Measurements from ENCODE around the gene REV3L. TPM values are rescaled to one million over a fixed set of nuclear protein-coding genes. Genes with fewer than 3 reads are reported as not detected.
"Not testable (repeated sequence)": the region's sequence is repeated elsewhere in the genome, so short reads cannot be mapped to it uniquely, and the experiment has no call there.

The REV3L gene
- polyA plus RNA-seq, 3 donors from 2014 or later, result 0.75 to 18.3 (median 9.0) TPM

DNA sequence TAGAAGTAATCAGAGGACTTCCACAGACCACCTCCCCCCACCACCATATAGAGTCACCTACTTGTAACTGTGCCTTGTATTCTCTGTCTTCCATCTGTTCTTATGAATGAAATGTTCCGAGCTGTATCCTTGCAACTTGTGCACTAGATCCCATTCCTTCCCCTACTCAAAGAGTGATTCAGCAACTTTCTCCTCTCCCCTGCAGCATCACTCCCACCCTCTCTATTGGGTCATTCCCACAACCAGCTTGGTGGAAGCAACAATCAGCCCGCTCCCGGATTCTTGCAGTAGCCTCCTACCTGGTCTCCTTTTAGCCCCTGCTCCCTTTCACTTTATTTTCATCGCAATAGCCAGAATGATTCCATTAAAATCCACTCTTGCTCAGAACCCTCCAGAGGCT is 34.9 kb upstream of the REV3L start:
- H3K9me3 Mint-ChIP-seq, result no peaks in the 10 kb centered on the region
- H3K36me3 Mint-ChIP-seq, result peaks cover 0 to 7% (median 0%) of the 10 kb centered on the region in 3 donors
- no peak for DNase-seq
- H3K27me3 Mint-ChIP-seq (ENCODE audit: low read depth in 3 of 3), result no peaks in the 10 kb centered on the region
- H3K4me1 Mint-ChIP-seq, result peaks cover 11 to 17% of the 10 kb centered on the region in 2 donors
- H3K27ac Mint-ChIP-seq, result no peak overlapping the region
- H3K4me3 Mint-ChIP-seq, result no peak overlapping the region

DNA sequence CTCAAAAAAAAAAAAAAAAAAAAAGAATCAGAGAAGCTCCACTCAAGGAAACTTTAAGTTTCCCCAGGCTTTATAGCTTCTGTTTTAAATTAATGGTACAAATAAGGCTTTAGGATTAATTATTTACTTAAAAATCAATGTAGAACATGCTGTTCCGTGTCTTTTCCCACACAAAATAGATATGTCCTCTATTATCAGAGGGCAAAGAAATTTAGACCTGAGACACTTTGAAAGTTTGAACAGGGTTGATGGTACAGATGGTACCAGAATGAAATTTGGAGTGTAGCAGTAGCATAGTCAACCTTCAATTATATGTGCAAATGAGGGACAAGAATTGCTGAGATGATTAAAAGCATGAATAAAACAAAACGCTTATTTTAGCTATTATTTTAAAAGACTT is 32.2 kb upstream of the REV3L start:
- no peak for DNase-seq
- H3K4me1 Mint-ChIP-seq, result no peaks in the 10 kb centered on the region
- H3K27ac Mint-ChIP-seq, result no peak overlapping the region
- H3K27me3 Mint-ChIP-seq (ENCODE audit: low read depth in 3 of 3), result no peaks in the 10 kb centered on the region
- H3K4me3 Mint-ChIP-seq, result no peak overlapping the region
- peaks cover 0 to 11% (median 0%) of the 10 kb centered on the region in 3 donors for H3K36me3 Mint-ChIP-seq
- no peaks in the 10 kb centered on the region for H3K9me3 Mint-ChIP-seq

DNA sequence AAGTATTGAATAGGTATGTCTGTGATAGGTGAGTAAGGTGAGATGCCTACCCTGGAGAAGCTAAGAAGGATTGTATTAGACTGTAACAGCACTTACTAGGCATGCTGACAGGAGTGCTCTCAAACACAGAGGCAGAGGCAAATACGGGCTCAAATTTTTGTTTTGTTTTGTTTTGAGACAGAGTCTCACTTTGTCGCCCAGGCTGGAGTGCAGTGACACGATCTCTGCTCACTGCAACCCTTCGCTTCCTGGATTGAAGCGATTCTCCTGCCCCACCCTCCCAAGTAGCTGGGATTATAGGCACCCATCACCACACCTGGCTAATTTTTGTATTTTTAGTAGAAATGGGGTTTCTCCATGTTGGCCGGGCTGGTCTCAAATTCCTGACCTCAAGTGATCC is 31.5 kb upstream of the REV3L start:
- not testable (repeated sequence) for H3K9me3 Mint-ChIP-seq; H3K36me3 Mint-ChIP-seq; H3K27ac Mint-ChIP-seq; H3K4me3 Mint-ChIP-seq; H3K27me3 Mint-ChIP-seq (ENCODE audit: low read depth in 3 of 3); DNase-seq; H3K4me1 Mint-ChIP-seq

DNA sequence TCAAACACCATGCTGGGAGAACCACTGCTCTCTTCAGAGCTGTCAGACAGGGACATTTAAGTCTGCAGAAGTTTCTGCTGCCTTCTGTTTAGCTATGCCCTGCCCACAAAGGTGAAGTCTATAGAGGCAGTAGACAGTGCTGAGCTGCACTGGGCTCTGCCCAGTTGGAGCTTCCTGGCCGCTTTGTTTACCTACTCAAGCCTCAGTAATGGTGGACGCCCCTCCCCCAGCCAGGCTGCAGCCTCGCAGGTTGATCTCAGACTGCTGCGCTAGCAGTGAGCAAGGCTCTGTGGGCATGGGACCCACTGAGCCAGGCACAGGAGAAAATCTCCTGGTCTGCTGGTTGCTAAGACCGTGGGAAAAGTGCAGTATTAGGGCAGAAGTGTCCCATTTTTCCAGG is 24.2 kb upstream of the REV3L start:
- not testable (repeated sequence) for H3K27ac Mint-ChIP-seq; DNase-seq; H3K4me1 Mint-ChIP-seq; H3K9me3 Mint-ChIP-seq; H3K27me3 Mint-ChIP-seq (ENCODE audit: low read depth in 3 of 3); H3K4me3 Mint-ChIP-seq
- H3K36me3 Mint-ChIP-seq, result peaks cover 0 to 12% (median 0%) of the 10 kb centered on the region in 3 donors

DNA sequence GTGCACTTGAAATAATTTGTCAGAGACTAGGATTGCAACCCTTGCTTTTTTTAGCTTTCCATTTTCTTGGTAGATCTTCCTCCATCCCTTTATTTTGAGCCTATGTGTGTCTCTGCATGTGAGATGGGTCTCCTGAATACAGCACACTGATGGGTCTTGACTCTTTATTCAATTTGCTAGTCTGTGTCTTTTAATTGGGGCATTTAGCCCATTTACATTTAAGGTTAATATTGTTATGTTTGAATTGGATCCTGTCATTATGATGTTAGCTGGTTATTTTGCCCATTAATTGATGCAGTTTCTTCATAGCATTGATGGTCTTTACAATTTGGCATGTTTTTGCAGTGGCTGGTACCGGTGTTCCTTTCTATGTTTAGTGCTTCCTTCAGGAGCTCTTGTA is 22.5 kb upstream of the REV3L start:
- not testable (repeated sequence) for H3K4me3 Mint-ChIP-seq; H3K27ac Mint-ChIP-seq; DNase-seq; H3K27me3 Mint-ChIP-seq (ENCODE audit: low read depth in 3 of 3); H3K9me3 Mint-ChIP-seq; H3K36me3 Mint-ChIP-seq; H3K4me1 Mint-ChIP-seq

DNA sequence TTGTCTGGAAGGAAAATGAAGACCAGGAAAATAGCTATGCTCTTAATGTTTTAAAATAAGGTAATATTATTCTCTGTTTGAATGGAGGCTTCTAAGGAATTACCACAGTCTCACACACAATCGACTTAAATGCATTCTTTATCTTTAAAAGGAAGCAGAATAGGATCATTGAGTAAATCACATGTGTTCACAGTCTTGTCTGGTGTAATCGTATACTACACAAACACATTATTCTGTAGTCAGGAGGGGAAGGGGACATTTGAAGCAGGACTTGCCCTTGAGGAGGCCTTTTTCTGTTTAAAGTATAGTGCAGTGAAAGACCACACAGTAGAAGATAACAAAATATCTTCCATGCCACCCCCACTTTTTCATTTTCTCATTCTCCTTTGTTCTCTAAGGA is 20.6 kb upstream of the REV3L start:
- Mint-ChIP-seq H3K4me3 (no peak overlapping the region), H3K4me1 (no peaks in the 10 kb centered on the region), H3K9me3 (no peaks in the 10 kb centered on the region), H3K36me3 (peaks cover 0 to 15% (median 0%) of the 10 kb centered on the region in 3 donors), H3K27ac (peak overlapping the region in 1 of 6 donors; percentile 28), H3K27me3 (ENCODE audit: low read depth in 3 of 3) (peaks cover 0 to 2% (median 2%) of the 10 kb centered on the region in 3 donors)
- DNase-seq, result no peak

DNA sequence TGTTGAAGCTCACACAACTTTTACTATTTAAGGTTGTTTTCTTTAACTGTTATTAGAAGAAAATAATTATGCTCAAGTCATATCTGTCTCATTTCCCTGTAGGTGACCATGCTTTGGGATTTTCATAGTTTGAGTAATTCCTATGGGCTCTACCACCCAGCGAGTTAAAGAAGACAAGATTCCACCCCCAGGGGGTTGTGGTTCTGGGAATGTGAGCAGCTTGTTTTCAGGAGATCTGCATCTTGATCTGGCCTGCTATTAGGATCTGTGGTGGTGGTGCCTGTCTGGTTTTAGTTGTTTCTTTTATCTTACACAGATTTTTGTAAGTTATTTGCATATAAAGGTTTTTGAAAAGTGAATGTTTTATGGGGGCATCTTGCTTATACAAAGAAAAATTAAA is 20.2 kb upstream of the REV3L start:
- Mint-ChIP-seq H3K4me3 (no peak overlapping the region), H3K27me3 (ENCODE audit: low read depth in 3 of 3) (peaks cover 0 to 2% (median 2%) of the 10 kb centered on the region in 3 donors), H3K9me3 (no peaks in the 10 kb centered on the region), H3K4me1 (no peaks in the 10 kb centered on the region), H3K27ac (no peak overlapping the region), H3K36me3 (peaks cover 0 to 15% (median 0%) of the 10 kb centered on the region in 3 donors)
- DNase-seq, result no peak

DNA sequence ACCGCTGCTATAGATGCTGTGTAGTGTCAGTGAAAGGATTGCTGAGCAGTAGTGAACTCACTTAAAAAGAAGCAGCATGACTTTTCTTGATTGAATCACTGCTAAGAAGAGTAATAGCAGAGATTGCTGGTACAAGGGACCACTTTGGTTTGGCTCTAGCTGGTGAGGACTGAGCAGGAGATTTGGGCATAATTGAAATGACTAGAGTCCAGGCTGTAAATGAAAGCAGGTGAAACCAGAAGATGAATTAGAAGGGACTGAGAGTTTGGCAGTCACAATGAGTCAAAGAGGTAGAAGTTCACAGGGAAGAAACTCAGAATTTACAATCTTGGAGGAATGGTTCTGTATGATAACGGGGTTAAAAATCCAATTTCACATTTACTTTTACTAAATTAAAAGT is 19.1 kb upstream of the REV3L start:
- H3K27me3 Mint-ChIP-seq (ENCODE audit: low read depth in 3 of 3), result peaks cover 0 to 2% (median 2%) of the 10 kb centered on the region in 3 donors
- no peak overlapping the region for H3K4me3 Mint-ChIP-seq
- peaks cover 0 to 11% (median 0%) of the 10 kb centered on the region in 3 donors for H3K36me3 Mint-ChIP-seq
- DNase-seq, result no peak
- H3K27ac Mint-ChIP-seq, result peak overlapping the region in 1 of 6 donors; percentile 43
- H3K4me1 Mint-ChIP-seq, result no peaks in the 10 kb centered on the region
- no peaks in the 10 kb centered on the region for H3K9me3 Mint-ChIP-seq

DNA sequence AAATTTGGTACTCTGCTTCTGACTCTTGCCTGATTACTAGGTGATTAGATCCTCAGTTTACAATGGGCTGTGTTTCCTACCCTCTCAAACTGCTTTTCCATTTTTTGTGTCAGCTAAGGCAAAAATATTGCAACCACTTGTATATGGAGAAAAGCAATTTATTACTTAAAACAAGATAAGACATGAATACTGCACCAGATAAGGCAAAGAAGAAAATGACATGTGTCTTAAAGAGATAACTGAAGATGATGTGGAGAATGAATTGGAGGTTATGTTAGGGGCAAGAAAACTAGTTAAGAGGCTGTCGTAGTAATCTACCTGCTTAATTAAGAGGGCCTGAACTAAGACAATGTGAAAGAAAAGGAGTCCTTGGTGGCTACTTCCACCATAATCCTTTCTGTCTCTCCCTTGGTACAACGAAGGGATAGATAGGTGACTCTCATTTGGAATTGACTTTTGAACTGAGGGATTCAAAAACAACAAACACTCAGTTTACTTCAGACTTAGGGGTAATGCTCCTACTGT is 16.3 kb upstream of the REV3L start:
- DNase-seq, result no peak
- no peak overlapping the region for H3K27ac Mint-ChIP-seq
- peaks cover 0 to 8% of the 10 kb centered on the region in 2 donors for H3K4me1 Mint-ChIP-seq
- no peaks in the 10 kb centered on the region for H3K9me3 Mint-ChIP-seq
- no peak overlapping the region for H3K4me3 Mint-ChIP-seq
- H3K36me3 Mint-ChIP-seq, result peaks cover 0 to 7% (median 0%) of the 10 kb centered on the region in 3 donors
- peaks cover 0 to 2% (median 0%) of the 10 kb centered on the region in 3 donors for H3K27me3 Mint-ChIP-seq (ENCODE audit: low read depth in 3 of 3)

DNA sequence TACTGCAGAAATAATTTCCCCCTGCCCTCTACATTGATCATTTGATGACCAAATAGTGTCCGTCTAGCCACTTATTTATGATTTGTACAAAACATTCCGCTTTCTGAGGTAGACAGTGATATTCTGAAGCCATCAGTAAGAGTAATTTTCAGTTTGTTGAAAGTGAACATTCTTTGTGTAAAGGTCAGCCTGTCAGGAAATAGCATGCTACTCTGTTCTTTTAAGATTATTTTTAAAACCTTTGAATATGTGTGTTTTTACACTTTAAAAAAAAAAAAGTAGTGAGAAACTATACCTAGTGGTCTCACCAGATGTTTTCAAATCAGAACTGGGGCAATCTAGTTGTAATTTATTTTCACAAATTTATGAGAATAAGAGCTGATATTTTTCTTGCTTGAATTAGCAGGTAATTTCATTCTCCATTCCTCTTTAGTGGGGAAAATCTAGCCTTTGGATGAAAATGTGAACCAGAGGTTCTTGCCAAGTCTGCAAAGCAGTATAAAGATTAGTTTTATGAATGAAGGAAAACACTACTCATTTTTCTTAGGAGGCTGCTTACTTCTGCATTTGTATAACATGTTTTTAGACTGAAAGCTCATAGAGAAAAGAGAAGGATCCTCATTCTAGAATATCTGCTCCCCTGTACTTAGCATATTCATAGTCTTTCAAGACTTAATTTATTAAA is 12.1 kb upstream of the REV3L start:
- H3K4me1 Mint-ChIP-seq, result peaks cover 0 to 8% of the 10 kb centered on the region in 2 donors
- peaks cover 0 to 2% (median 0%) of the 10 kb centered on the region in 3 donors for H3K36me3 Mint-ChIP-seq
- no peak overlapping the region for H3K4me3 Mint-ChIP-seq
- H3K9me3 Mint-ChIP-seq, result no peaks in the 10 kb centered on the region
- no peak for DNase-seq
- H3K27me3 Mint-ChIP-seq (ENCODE audit: low read depth in 3 of 3), result no peaks in the 10 kb centered on the region
- no peak overlapping the region for H3K27ac Mint-ChIP-seq

DNA sequence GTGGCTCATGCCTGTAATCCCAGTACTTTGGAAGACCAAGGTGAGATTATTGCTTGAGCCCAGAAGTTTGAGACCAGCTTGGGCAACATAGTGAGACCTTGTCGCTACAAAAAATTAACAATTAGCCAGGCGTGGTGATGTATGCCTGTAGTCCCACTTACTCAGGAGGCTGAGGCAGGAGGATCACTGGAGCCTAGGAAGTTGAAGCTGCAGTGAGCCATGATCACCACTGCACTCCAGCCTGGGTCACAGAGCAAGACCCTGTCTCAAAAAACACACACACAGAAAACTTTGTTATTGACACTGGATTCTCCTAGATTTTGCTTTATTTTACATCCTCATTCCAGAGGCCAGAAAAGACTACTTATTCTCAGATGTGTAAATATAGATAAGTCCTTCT is 9.5 kb upstream of the REV3L start:
- no peak overlapping the region for H3K4me3 Mint-ChIP-seq
- H3K4me1 Mint-ChIP-seq, result peaks cover 5 to 19% of the 10 kb centered on the region in 2 donors
- no peak for DNase-seq
- H3K36me3 Mint-ChIP-seq, result no peaks in the 10 kb centered on the region
- no peak overlapping the region for H3K27ac Mint-ChIP-seq
- H3K9me3 Mint-ChIP-seq, result no peaks in the 10 kb centered on the region
- H3K27me3 Mint-ChIP-seq (ENCODE audit: low read depth in 3 of 3), result peaks cover 0 to 1% (median 0%) of the 10 kb centered on the region in 3 donors

DNA sequence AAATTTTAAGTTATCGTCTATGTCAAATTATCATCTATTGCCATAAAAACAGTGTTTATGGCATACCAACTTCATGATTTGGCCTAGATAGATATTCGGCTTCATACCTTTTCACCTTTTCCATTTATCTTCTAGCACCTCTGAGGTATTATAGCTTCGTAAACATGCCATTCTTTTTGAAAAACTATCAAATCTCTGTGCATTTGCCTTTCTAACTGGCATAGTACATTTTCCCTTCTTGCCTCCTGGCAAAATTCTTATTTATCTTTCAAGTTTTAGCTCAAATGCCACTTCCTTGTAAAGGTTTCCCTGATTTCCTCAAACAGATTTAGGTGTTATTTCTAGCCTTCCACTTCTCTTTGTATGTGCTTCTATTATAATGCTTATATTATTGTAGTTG is 7.0 kb upstream of the REV3L start:
- Mint-ChIP-seq H3K36me3 (no peaks in the 10 kb centered on the region), H3K4me1 (peaks cover 22 to 26% of the 10 kb centered on the region in 2 donors)

DNA sequence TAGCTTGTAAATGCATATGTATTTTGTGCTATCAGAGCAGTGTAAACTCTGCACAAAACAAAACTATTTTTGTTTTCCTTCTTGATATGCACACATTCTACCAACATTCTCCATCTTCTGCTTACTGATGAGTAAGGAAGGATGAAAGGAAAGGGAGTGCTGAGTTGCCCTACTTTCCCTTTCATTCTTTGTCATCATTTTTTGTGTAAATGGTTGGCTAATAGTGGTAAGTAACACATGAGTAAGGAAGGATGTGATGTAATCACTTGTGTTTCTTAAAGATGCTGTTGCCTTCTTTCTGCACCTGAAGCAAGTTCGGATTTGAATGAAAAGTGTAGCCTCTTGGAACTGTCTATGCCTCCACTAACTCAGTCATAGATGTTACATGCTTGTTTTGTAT is 4.6 kb upstream of the REV3L start:
- H3K4me3 Mint-ChIP-seq, result peak overlapping the region in 2 of 5 donors; percentile 15 to 18
- H3K4me1 Mint-ChIP-seq, result peaks cover 31 to 33% of the 10 kb centered on the region in 2 donors
- DNase-seq, result peak; percentile 51 to 53 (median 53)
- peak overlapping the region; percentile 51 to 87 (median 76) for H3K27ac Mint-ChIP-seq
- H3K9me3 Mint-ChIP-seq, result no peaks in the 10 kb centered on the region
- peaks cover 9 to 13% (median 9%) of the 10 kb centered on the region in 3 donors for H3K27me3 Mint-ChIP-seq (ENCODE audit: low read depth in 3 of 3)
- no peaks in the 10 kb centered on the region for H3K36me3 Mint-ChIP-seq

More for the DNA sequence above, 7.0 kb upstream of the REV3L start:
- Mint-ChIP-seq H3K4me3 (no peak overlapping the region), H3K27me3 (ENCODE audit: low read depth in 3 of 3) (peaks cover 0 to 4% (median 3%) of the 10 kb centered on the region in 3 donors), H3K27ac (no peak overlapping the region), H3K9me3 (no peaks in the 10 kb centered on the region)
- no peak for DNase-seq

DNA sequence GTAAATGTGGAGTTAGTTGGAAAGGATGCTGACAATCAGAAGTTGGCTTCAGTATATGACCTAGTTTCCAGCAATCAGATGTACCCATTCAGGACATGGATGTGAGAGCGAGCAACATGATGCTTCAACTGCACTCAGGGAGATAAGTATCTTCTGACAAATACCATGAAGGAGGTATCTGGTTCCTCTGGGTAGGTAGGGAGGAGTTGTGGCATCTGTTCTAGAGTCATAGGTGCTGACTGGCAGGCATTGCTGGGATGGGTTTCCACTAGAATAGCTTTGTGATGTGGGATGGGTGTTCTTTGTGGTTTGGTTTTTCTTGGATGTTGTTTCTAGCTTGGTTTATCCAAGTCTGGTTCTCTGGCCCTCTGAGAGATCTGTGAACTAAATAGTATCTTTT is 3.9 kb upstream of the REV3L start:
- H3K4me1 Mint-ChIP-seq, result peaks cover 33 to 36% of the 10 kb centered on the region in 2 donors
- no peak for DNase-seq
- H3K4me3 Mint-ChIP-seq, result peak overlapping the region in 2 of 5 donors; percentile 5 to 11
- no peaks in the 10 kb centered on the region for H3K36me3 Mint-ChIP-seq
- peak overlapping the region in 5 of 6 donors; percentile 34 to 82 (median 66) for H3K27ac Mint-ChIP-seq
- no peaks in the 10 kb centered on the region for H3K9me3 Mint-ChIP-seq
- H3K27me3 Mint-ChIP-seq (ENCODE audit: low read depth in 3 of 3), result peaks cover 12 to 18% (median 12%) of the 10 kb centered on the region in 3 donors
